SK-N-DZ (cell line): ENCODE measurements around the gene AKIRIN1.
"Not testable (repeated sequence)": the region's sequence is repeated elsewhere in the genome, so short reads cannot be mapped to it uniquely, and the experiment has no call there.

Experiments
- DNase-seq: peaks from one replicate; pipeline ENCODE4 v3.0.0-alpha.2; 2015; ENCODE audit warnings: low spot score
- small RNA-seq, 2 experiments: library from RNA; depleted of rRNA; stranded (forward); fragments of <200 nt; gene quantifications; one replicate each; pipeline ENCODE3, GENCODE V24; 2014

Gene AKIRIN1

GRCh38 chr1:39044762-39045161, 53.7 kb downstream of the AKIRIN1 start:
- no peak for DNase-seq

- DNase-seq: no peak
These were observed 54.2 kb downstream of the AKIRIN1 start for GRCh38 chr1:39045231-39045630.

- DNase-seq: no peak
These were observed 55.6 kb downstream of the AKIRIN1 start for GRCh38 chr1:39046613-39047210.

GRCh38 chr1:39047374-39048229, 56.5 kb downstream of the AKIRIN1 start:
- DNase-seq: no peak

- no peak for DNase-seq
These were observed 57.8 kb downstream of the AKIRIN1 start for GRCh38 chr1:39048745-39049370.

GRCh38 chr1:39050001-39050400, 58.9 kb downstream of the AKIRIN1 start:
- no peak for DNase-seq

- not testable (repeated sequence) for DNase-seq
These were observed 60.2 kb downstream of the AKIRIN1 start for GRCh38 chr1:39051193-39051850.

GRCh38 chr1:39051956-39052355, 60.9 kb downstream of the AKIRIN1 start:
- no peak for DNase-seq

GRCh38 chr1:39055213-39055710, 64.2 kb downstream of the AKIRIN1 start:
- DNase-seq: not testable (repeated sequence)

Small RNA genes within 50 kb of the gene (small RNA-seq; reads per million reads assigned to genes)
- 0 reads per million in 2 experiments for gene RF00019
